Pancreas (tissue), 10 donors: ENCODE results near the gene SUPT20H. TPM values are rescaled to one million over a fixed set of nuclear protein-coding genes. Genes with fewer than 3 reads are reported as not detected.

Source experiments
- ATAC-seq, 4 donors: fragments of 200-7000 bp; cut with Tn5 transposase; one replicate each; pipeline versions ENCODE4 v1.8.0 to v1.9.1; 2020; ENCODE audit warnings: mild to moderate bottlenecking in 4 of 4, moderate library complexity in 4 of 4
- DNase-seq, 6 donors: peaks; one replicate each; pipeline ENCODE4 v3.0.0-alpha.2; 2020
- FAIRE-seq: peaks from 2 replicates; lab custom pipeline; 2012; peaks lifted over from hg19 to GRCh38; lab: Jason Lieb, UNC
- H3K27ac ChIP-seq, 4 donors: fragments of 200-600 bp; sonication (generic); 1 replicate in 3 of 4; 2 replicates in 1 of 4; pipeline versions ENCODE4 v1.5.0 to v1.8.0; 2020
- H3K27me3 ChIP-seq, 4 donors: fragments of 200-600 bp; one replicate each; pipeline ENCODE4 v1.8.0; 2021
- H3K36me3 ChIP-seq, 3 donors: fragments of 200-600 bp; sonication (generic) in 1 of 3; one replicate each; pipeline versions ENCODE4 v1.5.0 to v1.8.0; 2020 to 2021
- H3K4me1 ChIP-seq, 3 donors: fragments of 200-600 bp; one replicate each; pipeline ENCODE4 v1.8.0; 2021
- H3K4me3 ChIP-seq, 4 donors: fragments of 200-600 bp; sonication (generic) in 2 of 4; one replicate each; pipeline versions ENCODE4 v1.5.0 to v1.8.0; 2020 to 2021
- H3K9me3 ChIP-seq, 4 donors: fragments of 200-600 bp; one replicate each; pipeline ENCODE4 v1.8.0; 2021
- CTCF ChIP-seq, 4 donors: fragments of 200-600 bp; sonication (generic) in 3 of 4; IDR thresholded peaks; one replicate each; pipeline versions ENCODE4 v1.5.0 to v1.8.0; 2021; ENCODE audit warnings: antibody characterized with exemption in 4 of 4
- WGBS, 2 donors: extraction: QIAGEN DNeasy Blood & Tissue Kit; methylation state at CpG; one replicate each; pipeline ENCODE4 v1.1.7; 2013; 5-methylcytosine and 5-hydroxymethylcytosine counted together
- intact Hi-C, 3 donors: fragments of 100-400 bp; cut with DNase I; formaldehyde crosslinking; loops; one replicate each; pipeline versions ENCODE4 v1.11.1 to v1.14.2; 2022
- polyA plus RNA-seq, 2 donors: library from polyadenylated mRNA; stranded (reverse); fragments of 200-250 nt; gene quantifications; one replicate each; pipeline ENCODE4 v1.2.3, GENCODE V29; 2013
- total RNA-seq, 6 donors: library from RNA; stranded (reverse); fragmentation: NEBNext Ultra II Directional in 4 of 6; extraction: Animal tissue kit (Norgen Biotek cat#: 25700) in 4 of 6; gene quantifications; one replicate each; pipeline versions ENCODE4 v1.2.1 to v1.2.4, GENCODE V29; 2021 to 2023
- donor health status: healthy with polysubstance abuse.
- donor health status: DM: no; HTN: no; CAD: no; lungs with moderate emphysema.
- donor health status: DM: no; HTN: no; CAD: no.
- donor health status: control.
- donor health status: control.
- donor health status: Bipolar disorder and iron deficiency.
- donor health status: DM: yes; HTN: yes; CAD: no.
- donor health status: DM: no; HTN: no; CAD: no.
- donor health status: DM: no; HTN: no; CAD: no.
- donor health status: DM: yes; HTN: yes; CAD: no.

SUPT20H gene
- total and polyA plus RNA-seq, 8 donors = 15.3 to 33.4 (median 20.4) TPM

DNA sequence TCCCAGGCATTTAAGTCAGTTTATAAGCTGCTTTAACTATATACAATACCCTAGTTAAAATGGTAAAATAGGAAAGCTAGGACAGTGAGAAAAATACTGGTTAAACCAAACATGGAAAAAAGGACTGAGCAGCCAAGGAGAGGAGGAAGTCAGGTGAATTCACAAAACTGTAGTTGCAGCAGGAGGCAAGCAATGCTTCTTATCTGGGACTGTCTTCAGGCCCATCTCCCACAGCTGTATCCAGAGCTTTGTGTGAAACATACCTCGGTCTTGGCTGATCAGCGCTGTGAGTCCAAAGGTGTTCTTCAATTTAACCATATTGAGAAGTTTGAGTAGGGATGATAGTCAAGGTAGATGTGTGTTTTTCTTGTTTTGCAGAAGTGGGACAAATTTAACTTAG lies 15.7 kb upstream of the SUPT20H start:
- Histone ChIP-seq H3K4me1 (no peaks in the 10 kb centered on the region), H3K9me3 (no peaks in the 10 kb centered on the region), H3K36me3 (no peaks in the 10 kb centered on the region), H3K4me3 (no peak overlapping the region), H3K27me3 (no peaks in the 10 kb centered on the region), H3K27ac (no peak overlapping the region)
- intact Hi-C loops = loop anchor here in 1 of 3 donors (10.0 kb wide), 1 partner anchor 530 kb away; no protein-coding TSS in a partner anchor
- no peak for DNase-seq
- ATAC-seq = no peak
- no peak for FAIRE-seq
- 71 to 76% methylated on average over 2 of the region's 2 CpGs for WGBS, 2 donors
- TF ChIP-seq CTCF (IDR thresholded peaks at IDR 0.05) = no peak

GRCh38 chr13:37074703-37075102 lies 15.2 kb upstream of the SUPT20H start:
- Histone ChIP-seq H3K36me3 (no peaks in the 10 kb centered on the region), H3K27ac (no peak overlapping the region), H3K4me3 (no peak overlapping the region), H3K4me1 (no peaks in the 10 kb centered on the region), H3K27me3 (no peaks in the 10 kb centered on the region), H3K9me3 (no peaks in the 10 kb centered on the region)
- WGBS, 2 donors = 0 to 3% methylated on average over 1 of the region's 1 CpG
- FAIRE-seq (peak; percentile 92), ATAC-seq (peak in 3 of 4 donors; percentile 58 to 66 (median 58)), DNase-seq (no peak)
- intact Hi-C loops = loop anchor here in 1 of 3 donors (10.0 kb wide), 1 partner anchor 530 kb away; no protein-coding TSS in a partner anchor
- peak in 3 of 4 donors; percentile 3 to 37 (median 24) for TF ChIP-seq CTCF (IDR thresholded peaks at IDR 0.05)

GRCh38 chr13:37072024-37072423 lies 12.5 kb upstream of the SUPT20H start:
- H3K27ac ChIP-seq = no peak overlapping the region

GRCh38 chr13:37070956-37071355 lies 11.5 kb upstream of the SUPT20H start:
- DNase-seq = no peak
- H3K27me3 ChIP-seq = no peaks in the 10 kb centered on the region
- no peak for ATAC-seq
- FAIRE-seq = no peak
- WGBS, 2 donors = 84 to 89% methylated on average over 7 of the region's 7 CpGs
- no peak overlapping the region for H3K4me3 ChIP-seq
- intact Hi-C loops = loop anchor here in 1 of 3 donors (10.0 kb wide), 1 partner anchor 534 kb away; no protein-coding TSS in a partner anchor
- H3K4me1 ChIP-seq = no peaks in the 10 kb centered on the region
- no peak for TF ChIP-seq CTCF (IDR thresholded peaks at IDR 0.05)
- no peaks in the 10 kb centered on the region for H3K36me3 ChIP-seq
- H3K9me3 ChIP-seq = no peaks in the 10 kb centered on the region
- no peak overlapping the region for H3K27ac ChIP-seq

More at GRCh38 chr13:37072024-37072423, 12.5 kb upstream of the SUPT20H start:
- DNase-seq (no peak), ATAC-seq (no peak), FAIRE-seq (no peak)
- H3K4me1 ChIP-seq = no peaks in the 10 kb centered on the region
- no peak for TF ChIP-seq CTCF (IDR thresholded peaks at IDR 0.05)
- no peaks in the 10 kb centered on the region for H3K27me3 ChIP-seq
- intact Hi-C loops = loop anchor here in 1 of 3 donors (10.0 kb wide), 1 partner anchor 533 kb away; no protein-coding TSS in a partner anchor
- no peak overlapping the region for H3K4me3 ChIP-seq
- no peaks in the 10 kb centered on the region for H3K9me3 ChIP-seq
- WGBS, 2 donors = 40 to 50% methylated on average over 4 of the region's 4 CpGs
- H3K36me3 ChIP-seq = no peaks in the 10 kb centered on the region

GRCh38 chr13:37070145-37070695 lies 10.7 kb upstream of the SUPT20H start:
- no peaks in the 10 kb centered on the region for H3K4me1 ChIP-seq
- no peaks in the 10 kb centered on the region for H3K36me3 ChIP-seq
- no peak for TF ChIP-seq CTCF (IDR thresholded peaks at IDR 0.05)
- no peak overlapping the region for H3K4me3 ChIP-seq
- no peaks in the 10 kb centered on the region for H3K9me3 ChIP-seq
- no peak for FAIRE-seq
- WGBS, 2 donors = 75 to 88% methylated on average over 9 of the region's 9 CpGs
- no peaks in the 10 kb centered on the region for H3K27me3 ChIP-seq
- H3K27ac ChIP-seq = no peak overlapping the region
- DNase-seq = peak in 1 of 6 donors; percentile 57
- ATAC-seq = no peak
- intact Hi-C loops = loop anchor here in 1 of 3 donors (10.0 kb wide), 1 partner anchor 535 kb away; no protein-coding TSS in a partner anchor
